ENCODE results near the gene WDR86.

GRCh38 chr7:151398446-151399304, 11.2 kb downstream of the WDR86 start:
- TF ChIP-seq CTCF (IDR thresholded peaks at IDR 0.05; ENCODE audit: low read length) (no peak), EZH2phosphoT487 (IDR thresholded peaks at IDR 0.05; ENCODE audit: low read length) (no peak), EZH2 (optimal IDR thresholded peaks at IDR 0.05; ENCODE audit: low read depth, low read length) (no peak)

Data from MM.1S (cell line).